ENCODE results near the gene OTUB1.

GRCh38 chr11:64028398-64029115 lies 42.3 kb downstream of the OTUB1 start:
- TF ChIP-seq, protein P1, sequence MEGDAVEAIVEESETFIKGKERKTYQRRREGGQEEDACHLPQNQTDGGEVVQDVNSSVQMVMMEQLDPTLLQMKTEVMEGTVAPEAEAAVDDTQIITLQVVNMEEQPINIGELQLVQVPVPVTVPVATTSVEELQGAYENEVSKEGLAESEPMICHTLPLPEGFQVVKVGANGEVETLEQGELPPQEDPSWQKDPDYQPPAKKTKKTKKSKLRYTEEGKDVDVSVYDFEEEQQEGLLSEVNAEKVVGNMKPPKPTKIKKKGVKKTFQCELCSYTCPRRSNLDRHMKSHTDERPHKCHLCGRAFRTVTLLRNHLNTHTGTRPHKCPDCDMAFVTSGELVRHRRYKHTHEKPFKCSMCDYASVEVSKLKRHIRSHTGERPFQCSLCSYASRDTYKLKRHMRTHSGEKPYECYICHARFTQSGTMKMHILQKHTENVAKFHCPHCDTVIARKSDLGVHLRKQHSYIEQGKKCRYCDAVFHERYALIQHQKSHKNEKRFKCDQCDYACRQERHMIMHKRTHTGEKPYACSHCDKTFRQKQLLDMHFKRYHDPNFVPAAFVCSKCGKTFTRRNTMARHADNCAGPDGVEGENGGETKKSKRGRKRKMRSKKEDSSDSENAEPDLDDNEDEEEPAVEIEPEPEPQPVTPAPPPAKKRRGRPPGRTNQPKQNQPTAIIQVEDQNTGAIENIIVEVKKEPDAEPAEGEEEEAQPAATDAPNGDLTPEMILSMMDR (IDR thresholded peaks at IDR 0.05) = no peak
- TF ChIP-seq, protein P2, sequence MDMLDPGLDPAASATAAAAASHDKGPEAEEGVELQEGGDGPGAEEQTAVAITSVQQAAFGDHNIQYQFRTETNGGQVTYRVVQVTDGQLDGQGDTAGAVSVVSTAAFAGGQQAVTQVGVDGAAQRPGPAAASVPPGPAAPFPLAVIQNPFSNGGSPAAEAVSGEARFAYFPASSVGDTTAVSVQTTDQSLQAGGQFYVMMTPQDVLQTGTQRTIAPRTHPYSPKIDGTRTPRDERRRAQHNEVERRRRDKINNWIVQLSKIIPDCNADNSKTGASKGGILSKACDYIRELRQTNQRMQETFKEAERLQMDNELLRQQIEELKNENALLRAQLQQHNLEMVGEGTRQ (IDR thresholded peaks at IDR 0.05) = no peak
- TF ChIP-seq BHLHE40 (IDR thresholded peaks at IDR 0.05; ENCODE audit: low read depth, low read length) = no peak
- TF ChIP-seq FOSL2 (IDR thresholded peaks at IDR 0.05) = no peak
- TF ChIP-seq FOSL2 (CRISPR knock-in tag; IDR thresholded peaks at IDR 0.05) = no peak
- TF ChIP-seq CHD4 (IDR thresholded peaks at IDR 0.05; ENCODE audit: borderline replicate concordance) = no peak
- TF ChIP-seq POLR2AphosphoS2 (conservative IDR thresholded peaks at IDR 0.05; ENCODE audit: low read length) = no peak
- no peak for TF ChIP-seq SMC3 (IDR thresholded peaks at IDR 0.05)
- no peak for TF ChIP-seq POLR2A (IDR thresholded peaks at IDR 0.05; ENCODE audit: low read length)
- TF ChIP-seq MAZ (IDR thresholded peaks at IDR 0.05; ENCODE audit: borderline replicate concordance, low read depth, low read length) = no peak
